GM12878 (cell line): ENCODE measurements around the gene CDC45. TPM values are rescaled to one million over a fixed set of nuclear protein-coding genes. Genes with fewer than 3 reads are reported as not detected.

Experiments
- BHLHE40 ChIP-seq, 2 experiments: fragments of 450-650 bp in 1 of 2; IDR thresholded peaks; 2 replicates each; pipeline ENCODE4 v1.6.1; 2011 to 2017; ENCODE audit warnings: low read depth in 2 of 2, borderline replicate concordance in 1 of 2, improper control_type of control experiment in 1 of 2, low read length in 1 of 2, mild to moderate bottlenecking in 1 of 2
- CREM ChIP-seq: IDR thresholded peaks from 2 replicates; pipeline ENCODE4 v1.6.1; 2014; ENCODE audit warnings: antibody characterized with exemption, low read depth
- FOXK2 ChIP-seq: fragments of 450-650 bp; IDR thresholded peaks from 2 replicates; pipeline ENCODE4 v1.6.1; 2017; ENCODE audit warnings: mild to moderate bottlenecking, moderate library complexity
- GABPA ChIP-seq: IDR thresholded peaks from 2 replicates; pipeline ENCODE4 v1.6.1; 2014; ENCODE audit warnings: antibody characterized with exemption, low read depth, mild to moderate bottlenecking, inconsistent platforms
- GATAD2B ChIP-seq: fragments of 450-650 bp; conservative IDR thresholded peaks from 2 replicates; pipeline ENCODE4 v1.6.1; 2017; ENCODE audit warnings: low read depth, mild to moderate bottlenecking, moderate library complexity
- HCFC1 ChIP-seq: fragments of 150-350 bp; IDR thresholded peaks from 2 replicates; pipeline ENCODE4 v1.6.1; 2014; ENCODE audit warnings: low read length
- HDAC2 ChIP-seq: fragments of 200-600 bp; sonication (generic); IDR thresholded peaks from 2 replicates; pipeline ENCODE4 v1.6.1; 2017
- HSF1 ChIP-seq: fragments of 150-350 bp; IDR thresholded peaks from 2 replicates; pipeline ENCODE4 v1.6.1; 2014; ENCODE audit warnings: mild to moderate bottlenecking, low read depth, low read length
- KAT2A ChIP-seq: conservative IDR thresholded peaks from 2 replicates; pipeline ENCODE4 v1.6.1; 2011; ENCODE audit warnings: low read depth, low read length; ENCODE audit not compliant: control insufficient read depth
- LARP7 ChIP-seq: fragments of 450-650 bp; IDR thresholded peaks from 2 replicates; pipeline ENCODE4 v1.6.1; 2017; ENCODE audit warnings: mild to moderate bottlenecking
- MXI1 ChIP-seq: fragments of 150-350 bp; IDR thresholded peaks from 2 replicates; pipeline ENCODE4 v1.6.1; 2011; ENCODE audit warnings: low read depth, mild to moderate bottlenecking, inconsistent platforms, low read length, improper control_type of control experiment
- MYB ChIP-seq: fragments of 150-350 bp; IDR thresholded peaks from 2 replicates; pipeline ENCODE4 v1.6.1; 2014; ENCODE audit warnings: mild to moderate bottlenecking, low read depth, low read length, borderline replicate concordance
- MYC ChIP-seq: IDR thresholded peaks from 2 replicates; pipeline ENCODE4 v1.6.1; 2011; ENCODE audit warnings: mild to moderate bottlenecking, low read length, moderate library complexity, inconsistent platforms; ENCODE audit not compliant: insufficient read depth, insufficient replicate concordance, insufficient read length, severe bottlenecking
- RB1 ChIP-seq: fragments of 450-650 bp; formaldehyde crosslinking; IDR thresholded peaks from 2 replicates; pipeline ENCODE4 v1.6.1; 2017; ENCODE audit warnings: mild to moderate bottlenecking, borderline replicate concordance
- RFX5 ChIP-seq: IDR thresholded peaks from 2 replicates; pipeline ENCODE4 v1.6.1; 2011; ENCODE audit warnings: low read depth, low read length, improper control_type of control experiment
- SIX5 ChIP-seq: IDR thresholded peaks from 2 replicates; pipeline ENCODE4 v1.6.1; 2011; ENCODE audit warnings: mild to moderate bottlenecking, low read depth, low read length, moderate library complexity; ENCODE audit not compliant: severe bottlenecking
- SMARCA5 ChIP-seq: fragments of 450-650 bp; IDR thresholded peaks from 2 replicates; pipeline ENCODE4 v1.6.1; 2017; ENCODE audit warnings: mild to moderate bottlenecking
- SMC3 ChIP-seq: IDR thresholded peaks from 2 replicates; pipeline ENCODE4 v1.6.1; 2011; ENCODE audit warnings: low read length, improper control_type of control experiment, borderline replicate concordance
- SP1 ChIP-seq: IDR thresholded peaks from one replicate; pipeline ENCODE4 v1.6.1; 2011; ENCODE audit warnings: low read depth, low read length
- TBL1XR1 ChIP-seq: IDR thresholded peaks from 2 replicates; pipeline ENCODE4 v1.6.1; 2012; ENCODE audit warnings: low read depth, low read length, improper control_type of control experiment
- TCF3 ChIP-seq: IDR thresholded peaks from 2 replicates; pipeline ENCODE4 v1.6.1; 2012; ENCODE audit warnings: low read depth, mild to moderate bottlenecking, low read length, borderline replicate concordance; ENCODE audit not compliant: insufficient read depth
- YY1 ChIP-seq: IDR thresholded peaks from 2 replicates; pipeline ENCODE4 v1.6.1; 2011; ENCODE audit warnings: low read depth, mild to moderate bottlenecking, low read length
- ZNF217 ChIP-seq: fragments of 450-650 bp; IDR thresholded peaks from 2 replicates; pipeline ENCODE4 v1.6.1; 2017; ENCODE audit warnings: antibody characterized with exemption, mild to moderate bottlenecking
- ZNF592 ChIP-seq: fragments of 450-650 bp; IDR thresholded peaks from 2 replicates; pipeline ENCODE4 v1.6.1; 2017; ENCODE audit warnings: mild to moderate bottlenecking, moderate library complexity
- polyA plus RNA-seq, 11 experiments: library from polyadenylated mRNA; depleted of rRNA in 4 of 11; unstranded in 6 of 11; stranded (reverse) in 5 of 11; fragments of >200 nt; fragmentation: Nextera tagmentation in 4 of 11; fragmentation: Illumina TruSeq in 1 of 11; extraction: Ambion mirVana in 4 of 11; extraction: Trizol in 1 of 11; gene quantifications; 1 replicate in 1 of 11; 2 replicates in 10 of 11; pipeline versions ENCODE4 v1.2.1 to v1.2.3, GENCODE V29; 2011 to 2016; ENCODE audit warnings: inconsistent platforms in 2 of 11, missing spikeins in 2 of 11, low read depth in 1 of 11
- total RNA-seq, 4 experiments: library from RNA; depleted of rRNA in 3 of 4; stranded (reverse); fragments of >200 nt in 3 of 4; fragmentation: Illumina TruSeq in 1 of 4; extraction: Trizol in 1 of 4; gene quantifications; 2 replicates each; pipeline versions ENCODE4 v1.2.1 to v1.2.3, GENCODE V29; 2013 to 2021
- TF ChIP-seq, protein P1 (sequence below): fragments of 450-650 bp; conservative IDR thresholded peaks from 2 replicates; pipeline ENCODE4 v1.6.1; 2017; ENCODE audit warnings: mild to moderate bottlenecking, moderate library complexity

Gene CDC45
- total and polyA plus RNA-seq, 10 of the 15 experiments (the other 5 are each of a cell fraction or from before 2014, with no cell fraction given) = 40.8 to 88.5 (median 54.2) TPM

GRCh38 chr22:19431649-19432132 lies 48.0 kb upstream of the CDC45 start, which contains the start of gene HIRA (continued):
- peak in 1 of 2 experiments; percentile 49; a peak in 2 of 4 replicates for TF ChIP-seq BHLHE40 (IDR thresholded peaks at IDR 0.05; ENCODE audit: borderline replicate concordance in 1 of 2, low read depth in 2 of 2, low read length in 1 of 2)
- no peak for TF ChIP-seq RFX5
- TF ChIP-seq CREM = peak; percentile 72
- TF ChIP-seq LARP7 = peak; percentile 81
- peak; percentile 62; the same call in 1 of the 2 replicates for TF ChIP-seq TCF3
- no peak for TF ChIP-seq KAT2A
- TF ChIP-seq MYC = peak; percentile 67
- peak; percentile 63 for TF ChIP-seq SIX5
- 0 out of 2 replicates have a peak, but pooled peaks have one; percentile 57 for TF ChIP-seq ZNF592
- no peak for TF ChIP-seq FOXK2
- TF ChIP-seq SP1 = peak; percentile 49
- 0 out of 2 replicates have a peak, but pooled peaks have one; percentile 27 for TF ChIP-seq MYB
- TF ChIP-seq, protein P1, sequence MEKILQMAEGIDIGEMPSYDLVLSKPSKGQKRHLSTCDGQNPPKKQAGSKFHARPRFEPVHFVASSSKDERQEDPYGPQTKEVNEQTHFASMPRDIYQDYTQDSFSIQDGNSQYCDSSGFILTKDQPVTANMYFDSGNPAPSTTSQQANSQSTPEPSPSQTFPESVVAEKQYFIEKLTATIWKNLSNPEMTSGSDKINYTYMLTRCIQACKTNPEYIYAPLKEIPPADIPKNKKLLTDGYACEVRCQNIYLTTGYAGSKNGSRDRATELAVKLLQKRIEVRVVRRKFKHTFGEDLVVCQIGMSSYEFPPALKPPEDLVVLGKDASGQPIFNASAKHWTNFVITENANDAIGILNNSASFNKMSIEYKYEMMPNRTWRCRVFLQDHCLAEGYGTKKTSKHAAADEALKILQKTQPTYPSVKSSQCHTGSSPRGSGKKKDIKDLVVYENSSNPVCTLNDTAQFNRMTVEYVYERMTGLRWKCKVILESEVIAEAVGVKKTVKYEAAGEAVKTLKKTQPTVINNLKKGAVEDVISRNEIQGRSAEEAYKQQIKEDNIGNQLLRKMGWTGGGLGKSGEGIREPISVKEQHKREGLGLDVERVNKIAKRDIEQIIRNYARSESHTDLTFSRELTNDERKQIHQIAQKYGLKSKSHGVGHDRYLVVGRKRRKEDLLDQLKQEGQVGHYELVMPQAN = peak; percentile 84
- TF ChIP-seq SMARCA5 = peak; percentile 77
- peak; percentile 35; the same call in 1 of the 2 replicates for TF ChIP-seq ZNF217
- TF ChIP-seq HSF1 = 0 out of 2 replicates have a peak, but pooled peaks have one; percentile 20
- peak; percentile 86 for TF ChIP-seq YY1
- TF ChIP-seq HCFC1 = peak; percentile 80
- peak; percentile 88 for TF ChIP-seq GABPA
- TF ChIP-seq MXI1 = 0 out of 2 replicates have a peak, but pooled peaks have one; percentile 30
- TF ChIP-seq HDAC2 = no peak
- peak; percentile 25; the same call in 1 of the 2 replicates for TF ChIP-seq TBL1XR1
- TF ChIP-seq SMC3 = no peak
- peak; percentile 48; the same call in 1 of the 2 replicates for TF ChIP-seq GATAD2B
- peak; percentile 73; the same call in 1 of the 2 replicates for TF ChIP-seq RB1
